NT2/D1 (cell line): ENCODE results near the gene KAZN.

Source experiments
- SUZ12 ChIP-seq: IDR thresholded peaks from 2 replicates; pipeline ENCODE4 v1.6.1; 2011; ENCODE audit not compliant: insufficient read length, insufficient read depth; ENCODE audit errors: extremely low read depth
- YY1 ChIP-seq: IDR thresholded peaks from 2 replicates; pipeline ENCODE4 v1.6.1; 2011; ENCODE audit not compliant: insufficient read length, insufficient read depth
- ZNF274 ChIP-seq: IDR thresholded peaks from 2 replicates; pipeline ENCODE4 v1.6.1; 2011; ENCODE audit warnings: mild to moderate bottlenecking, low read depth, low read length

DNA sequence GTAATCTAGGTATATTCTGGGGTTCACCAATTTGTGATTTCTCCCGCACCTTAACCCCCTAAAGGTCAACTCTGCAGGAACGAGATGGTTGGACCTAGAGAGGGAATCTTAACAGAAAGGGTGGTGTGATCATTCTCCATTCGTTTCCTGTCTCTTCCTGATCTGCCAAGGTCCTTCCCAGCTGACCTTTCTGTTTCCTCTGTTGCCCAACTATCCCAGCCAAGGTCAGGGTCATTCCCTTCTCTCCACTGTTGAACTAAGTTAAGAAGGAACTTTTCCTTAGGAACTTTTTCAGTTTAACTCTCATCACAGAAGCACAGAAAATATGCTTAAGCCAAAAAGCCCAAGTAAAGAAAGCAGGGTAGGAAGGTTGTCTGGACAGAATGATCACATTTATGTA lies 49.3 kb downstream of the KAZN start:
- TF ChIP-seq ZNF274 (no peak), YY1 (no peak), SUZ12 (no peak)
